NCI-H526 treated with DMSO at 0.1 percent for 48 hours (cell line): Measurements from ENCODE around the gene GABRD.

Experiments
- DNase-seq: peaks from one replicate; lab custom pipeline; 2025; lab: John Stamatoyannopoulos, UW

GABRD gene

GRCh38 chr1:2076826-2077225 lies 57.7 kb downstream of the GABRD start:
- no peak for DNase-seq

- DNase-seq: no peak
These were observed 59.0 kb downstream of the GABRD start for GRCh38 chr1:2078170-2078569.

- DNase-seq: no peak
These were observed 60.4 kb downstream of the GABRD start for GRCh38 chr1:2079396-2080085.

- DNase-seq: no peak
These were observed 61.0 kb downstream of the GABRD start for GRCh38 chr1:2080140-2080539.
